Pancreas (tissue), 10 donors: ENCODE data around the gene HIC1. TPM values are rescaled to one million over a fixed set of nuclear protein-coding genes. Genes with fewer than 3 reads are reported as not detected.
A peak's percentile ranks its signal among the peaks of the same experiment; 100 is the strongest.

Experiments used
- ATAC-seq, 4 donors: fragments of 200-7000 bp; cut with Tn5 transposase; one replicate each; pipeline versions ENCODE4 v1.8.0 to v1.9.1; 2020; ENCODE audit warnings: mild to moderate bottlenecking in 4 of 4, moderate library complexity in 4 of 4
- DNase-seq, 6 donors: peaks; one replicate each; pipeline ENCODE4 v3.0.0-alpha.2; 2020
- FAIRE-seq: peaks from 2 replicates; lab custom pipeline; 2012; peaks lifted over from hg19 to GRCh38; lab: Jason Lieb, UNC
- H3K27ac ChIP-seq, 4 donors: fragments of 200-600 bp; sonication (generic); 1 replicate in 3 of 4; 2 replicates in 1 of 4; pipeline versions ENCODE4 v1.5.0 to v1.8.0; 2020
- H3K27me3 ChIP-seq, 4 donors: fragments of 200-600 bp; one replicate each; pipeline ENCODE4 v1.8.0; 2021
- H3K36me3 ChIP-seq, 3 donors: fragments of 200-600 bp; sonication (generic) in 1 of 3; one replicate each; pipeline versions ENCODE4 v1.5.0 to v1.8.0; 2020 to 2021
- H3K4me1 ChIP-seq, 3 donors: fragments of 200-600 bp; one replicate each; pipeline ENCODE4 v1.8.0; 2021
- H3K4me3 ChIP-seq, 4 donors: fragments of 200-600 bp; sonication (generic) in 2 of 4; one replicate each; pipeline versions ENCODE4 v1.5.0 to v1.8.0; 2020 to 2021
- H3K9me3 ChIP-seq, 4 donors: fragments of 200-600 bp; one replicate each; pipeline ENCODE4 v1.8.0; 2021
- CTCF ChIP-seq, 4 donors: fragments of 200-600 bp; sonication (generic) in 3 of 4; IDR thresholded peaks; one replicate each; pipeline versions ENCODE4 v1.5.0 to v1.8.0; 2021; ENCODE audit warnings: antibody characterized with exemption in 4 of 4
- WGBS, 2 donors: extraction: QIAGEN DNeasy Blood & Tissue Kit; methylation state at CpG; one replicate each; pipeline ENCODE4 v1.1.7; 2013; 5-methylcytosine and 5-hydroxymethylcytosine counted together
- intact Hi-C, 3 donors: fragments of 100-400 bp; cut with DNase I; formaldehyde crosslinking; loops; one replicate each; pipeline versions ENCODE4 v1.11.1 to v1.14.2; 2022
- polyA plus RNA-seq, 2 donors: library from polyadenylated mRNA; stranded (reverse); fragments of 200-250 nt; gene quantifications; one replicate each; pipeline ENCODE4 v1.2.3, GENCODE V29; 2013
- total RNA-seq, 6 donors: library from RNA; stranded (reverse); fragmentation: NEBNext Ultra II Directional in 4 of 6; extraction: Animal tissue kit (Norgen Biotek cat#: 25700) in 4 of 6; gene quantifications; one replicate each; pipeline versions ENCODE4 v1.2.1 to v1.2.4, GENCODE V29; 2021 to 2023
- donor health status: healthy with polysubstance abuse.
- donor health status: DM: no; HTN: no; CAD: no; lungs with moderate emphysema.
- donor health status: DM: no; HTN: no; CAD: no.
- donor health status: control.
- donor health status: control.
- donor health status: Bipolar disorder and iron deficiency.
- donor health status: DM: yes; HTN: yes; CAD: no.
- donor health status: DM: no; HTN: no; CAD: no.
- donor health status: DM: no; HTN: no; CAD: no.
- donor health status: DM: yes; HTN: yes; CAD: no.

Gene HIC1
- total and polyA plus RNA-seq, 8 donors, result 1.0 to 15.8 (median 3.4) TPM

DNA sequence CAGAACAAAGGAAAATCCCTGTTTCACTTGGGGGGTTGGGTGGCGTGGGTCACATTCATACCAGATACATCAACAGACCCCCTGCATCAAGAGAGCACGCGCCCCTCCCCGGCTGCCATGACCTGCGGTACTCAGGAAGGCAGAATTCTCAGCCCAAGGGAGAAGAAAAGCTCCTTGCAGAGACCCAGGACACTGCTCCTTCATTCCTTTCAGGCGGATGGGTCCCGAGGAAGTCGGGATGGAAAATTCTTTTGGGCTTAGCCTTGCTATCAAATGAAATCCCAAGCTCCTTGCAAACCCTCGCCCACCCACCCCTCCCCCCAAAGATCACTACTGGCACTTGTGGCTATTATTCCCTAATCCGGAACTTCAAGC is 40.6 kb downstream of the HIC1 start:
- Histone ChIP-seq H3K36me3 (no peaks in the 10 kb centered on the region), H3K9me3 (no peaks in the 10 kb centered on the region), H3K4me3 (no peak overlapping the region), H3K4me1 (peaks cover 6 to 14% (median 6%) of the 10 kb centered on the region in 3 donors), H3K27ac (peak overlapping the region in 2 of 4 donors; percentile 44 to 48), H3K27me3 (no peaks in the 10 kb centered on the region)
- 88 to 91% methylated on average over 10 of the region's 10 CpGs for WGBS, 2 donors
- FAIRE-seq (no peak), ATAC-seq (no peak), DNase-seq (no peak)
- intact Hi-C loops, result no loop called here
- no peak for TF ChIP-seq CTCF (IDR thresholded peaks at IDR 0.05)

GRCh38 chr17:2101448-2102257 is 46.8 kb downstream of the HIC1 start:
- ATAC-seq (peak; percentile 66 to 84 (median 74)), FAIRE-seq (peak; percentile 17), DNase-seq (peak; percentile 55 to 80 (median 72))
- H3K9me3 ChIP-seq, result no peaks in the 10 kb centered on the region
- no peaks in the 10 kb centered on the region for H3K4me1 ChIP-seq
- 54 to 64% methylated on average over 15 of the region's 15 CpGs for WGBS, 2 donors
- H3K27ac ChIP-seq, result peak overlapping the region in 2 of 4 donors; percentile 8 to 38
- H3K27me3 ChIP-seq, result no peaks in the 10 kb centered on the region
- no peak overlapping the region for H3K4me3 ChIP-seq
- no peak for TF ChIP-seq CTCF (IDR thresholded peaks at IDR 0.05)
- no peaks in the 10 kb centered on the region for H3K36me3 ChIP-seq
- intact Hi-C loops, result no loop called here

DNA sequence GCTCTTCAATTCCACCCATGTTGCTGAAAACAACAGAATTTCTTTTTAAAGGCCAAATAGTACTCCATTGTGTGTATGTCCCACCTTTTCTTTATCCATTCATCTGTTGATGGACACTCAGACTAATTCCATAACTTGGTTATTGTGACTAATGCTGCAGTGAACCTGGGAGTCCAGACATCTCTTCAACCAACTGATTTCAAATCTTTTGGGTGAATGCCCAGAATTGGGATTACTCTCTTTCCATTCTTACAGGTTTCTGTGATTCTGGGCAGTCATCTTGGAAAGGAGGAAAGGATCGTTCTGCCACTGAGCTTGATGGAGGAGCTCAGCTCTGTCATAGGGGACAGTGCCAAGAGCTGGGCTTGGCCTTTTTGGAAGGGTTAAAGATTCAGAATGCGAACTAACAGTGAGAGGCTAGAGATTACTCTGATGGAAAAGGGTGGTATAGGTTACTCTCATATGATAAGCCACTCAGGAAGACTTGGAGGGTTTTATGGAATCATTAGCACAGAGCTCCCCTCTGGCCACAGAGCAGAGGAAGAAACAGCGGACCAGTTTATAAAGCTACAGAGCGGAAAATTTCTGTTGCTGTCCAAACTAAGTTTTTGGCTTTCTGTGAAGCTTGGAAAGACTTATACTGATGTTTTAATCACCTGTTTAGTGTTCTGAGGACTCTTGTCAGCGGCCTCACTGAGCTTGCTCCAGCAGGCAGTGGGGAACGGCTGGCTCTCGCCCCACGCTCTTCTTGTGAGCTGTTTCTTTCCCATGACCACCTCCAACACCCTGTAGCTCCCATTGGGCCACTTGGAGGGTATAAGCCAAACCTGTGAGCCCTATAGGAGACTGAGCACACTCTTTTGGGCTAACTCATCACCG is 48.3 kb downstream of the HIC1 start:
- ATAC-seq (peak in 1 of 4 donors; percentile 18), DNase-seq (no peak), FAIRE-seq (no peak)
- intact Hi-C loops, result no loop called here
- Histone ChIP-seq H3K27me3 (no peaks in the 10 kb centered on the region), H3K4me3 (no peak overlapping the region), H3K9me3 (no peaks in the 10 kb centered on the region), H3K36me3 (no peaks in the 10 kb centered on the region), H3K27ac (no peak overlapping the region), H3K4me1 (no peaks in the 10 kb centered on the region)
- 90 to 91% methylated on average over 9 of the region's 9 CpGs for WGBS, 2 donors
- no peak for TF ChIP-seq CTCF (IDR thresholded peaks at IDR 0.05)

- no peak for TF ChIP-seq CTCF (IDR thresholded peaks at IDR 0.05)
- no peaks in the 10 kb centered on the region for H3K4me1 ChIP-seq
Observed at GRCh38 chr17:2105663-2106062, 50.8 kb downstream of the HIC1 start.

More at GRCh38 chr17:2105663-2106062, 50.8 kb downstream of the HIC1 start:
- no peak for DNase-seq
- Histone ChIP-seq H3K9me3 (no peaks in the 10 kb centered on the region), H3K4me3 (no peak overlapping the region), H3K36me3 (no peaks in the 10 kb centered on the region), H3K27ac (no peak overlapping the region), H3K27me3 (no peaks in the 10 kb centered on the region)
- ATAC-seq, result no peak
- no peak for FAIRE-seq
- WGBS, 2 donors, result 87% methylated on average over 1 of the region's 1 CpG
- intact Hi-C loops, result no loop called here
